ENCODE results near the gene SH3BP4. TPM values are rescaled to one million over a fixed set of nuclear protein-coding genes. Genes with fewer than 3 reads are reported as not detected.

Gene SH3BP4
- polyA plus RNA-seq, 1 donor (not counting 4 experiments of a cell fraction or from before 2014, with no cell fraction given): 50.4 TPM

GRCh38 chr2:235102896-235103295 is 151.1 kb downstream of the SH3BP4 start:
- Histone ChIP-seq H3K79me2 (ENCODE audit: control insufficient read depth, insufficient read depth, low read length) (no peaks in the 10 kb centered on the region), H3K9ac (ENCODE audit: control insufficient read depth, extremely low read depth, insufficient read depth, low read length) (no peak overlapping the region), H3K27ac (ENCODE audit: control insufficient read depth, insufficient read depth, low read length) (no peak overlapping the region), H3K4me1 (ENCODE audit: control insufficient read depth, extremely low read depth, insufficient read depth, low read length) (no peaks in the 10 kb centered on the region), H2AFZ (ENCODE audit: control insufficient read depth, low read length) (no peak overlapping the region), H3K36me3 (ENCODE audit: control insufficient read depth in 2 of 2, extremely low read depth in 1 of 2, insufficient read depth in 2 of 2, low read length in 2 of 2) (no peaks in the 10 kb centered on the region), H3K4me2 (ENCODE audit: control insufficient read depth, extremely low read depth, insufficient read depth, low read depth, low read length) (no peak overlapping the region), H3K9me3 (ENCODE audit: control insufficient read depth, low read depth, low read length) (no peaks in the 10 kb centered on the region), H3K27me3 (ENCODE audit: control insufficient read depth, extremely low read depth, insufficient read depth, low read length) (no peaks in the 10 kb centered on the region), H3K9me1 (ENCODE audit: control insufficient read depth, extremely low read depth, insufficient read depth, low read length) (no peaks in the 10 kb centered on the region), H4K20me1 (ENCODE audit: control insufficient read depth, extremely low read depth, insufficient read depth, low read length) (no peaks in the 10 kb centered on the region), H3K4me3 (ENCODE audit: control insufficient read depth in 2 of 3, extremely low read depth in 1 of 3, insufficient read depth in 2 of 3, low read depth in 1 of 3, low read length in 3 of 3) (no peak overlapping the region)
- no peak for FAIRE-seq
- DNase-seq (ENCODE audit: low read depth, low spot score): no peak
- no peak for TF ChIP-seq CTCF (optimal IDR thresholded peaks at IDR 0.05 in 1 of 3, IDR thresholded peaks at IDR 0.05 in 1 of 3, conservative IDR thresholded peaks at IDR 0.05 in 1 of 3; ENCODE audit: extremely low read depth in 1 of 3, insufficient read depth in 2 of 3, low read length in 3 of 3)
- no peak for TF ChIP-seq EZH2 (IDR thresholded peaks at IDR 0.05; ENCODE audit: low read length)
- dilution Hi-C loops (cut with MboI; ENCODE audit: extremely low pct_ligation_motif_present, low sequenced_read_pairs): loop anchor here (25.0 kb wide), 1 partner anchor 541 kb away; no protein-coding TSS in a partner anchor
